Measurements from ENCODE around the gene LHFPL2. TPM values are rescaled to one million over a fixed set of nuclear protein-coding genes. Genes with fewer than 3 reads are reported as not detected.
A peak's percentile ranks its signal among the peaks of the same experiment; 100 is the strongest.

LHFPL2 gene
- total and polyA plus RNA-seq, 9 of the 15 experiments (the other 6 are each of a cell fraction or from before 2014, with no cell fraction given): 1.0 to 6.6 (median 4.6) TPM

DNA sequence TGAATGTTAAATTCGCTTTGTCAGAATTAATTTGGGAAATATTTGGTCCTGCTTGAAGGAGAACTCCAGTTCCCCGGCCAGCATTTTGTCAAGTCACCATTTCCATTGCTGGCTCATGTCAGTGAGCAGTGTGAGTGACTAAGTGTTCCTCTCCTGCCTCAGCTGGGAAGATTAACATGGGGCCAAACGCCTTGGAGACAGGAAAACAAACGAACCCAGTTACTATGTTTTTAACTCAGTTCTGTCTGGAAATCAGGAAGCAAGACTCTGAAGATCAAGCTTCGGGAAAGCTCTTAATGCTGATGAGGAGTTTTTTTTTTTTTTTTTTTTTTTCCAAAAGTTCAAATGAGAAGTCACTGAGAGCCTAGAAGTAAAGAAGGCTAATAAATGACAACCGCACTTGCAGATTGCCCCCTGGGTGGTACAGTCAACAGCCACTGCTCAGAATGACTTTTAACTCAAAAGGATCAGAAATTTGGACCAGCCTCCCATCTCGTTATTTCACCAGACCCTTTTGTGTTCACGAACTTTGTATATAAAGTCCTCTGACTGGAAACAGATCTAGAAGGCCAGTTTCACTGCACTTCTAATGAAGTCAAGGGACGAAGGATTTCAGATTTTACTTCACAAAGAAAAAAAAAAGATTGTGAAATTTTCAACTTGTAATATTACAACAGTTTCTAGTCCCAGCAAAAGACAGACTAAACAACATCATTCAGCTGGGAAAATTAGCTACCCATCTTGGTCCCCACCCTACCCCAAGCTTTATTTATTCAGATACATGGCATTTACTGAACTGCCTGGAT lies 121.3 kb downstream of the LHFPL2 start (continued):
- TF ChIP-seq YY1 (IDR thresholded peaks at IDR 0.05; ENCODE audit: borderline replicate concordance in 1 of 3, control insufficient read depth in 1 of 3, extremely low read depth in 1 of 3, insufficient read depth in 3 of 3, insufficient read length in 1 of 3, insufficient replicate concordance in 2 of 3, low read depth in 1 of 3, low read length in 2 of 3): peak in 1 of 3 experiments; percentile 77
- TF ChIP-seq FOXJ2 (tag; IDR thresholded peaks at IDR 0.05): peak; percentile 100
- TF ChIP-seq, protein P1, sequence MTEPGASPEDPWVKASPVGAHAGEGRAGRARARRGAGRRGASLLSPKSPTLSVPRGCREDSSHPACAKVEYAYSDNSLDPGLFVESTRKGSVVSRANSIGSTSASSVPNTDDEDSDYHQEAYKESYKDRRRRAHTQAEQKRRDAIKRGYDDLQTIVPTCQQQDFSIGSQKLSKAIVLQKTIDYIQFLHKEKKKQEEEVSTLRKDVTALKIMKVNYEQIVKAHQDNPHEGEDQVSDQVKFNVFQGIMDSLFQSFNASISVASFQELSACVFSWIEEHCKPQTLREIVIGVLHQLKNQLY (CRISPR knock-in tag; conservative IDR thresholded peaks at IDR 0.05): no peak
- no peak for TF ChIP-seq NFIX (CRISPR knock-in tag; IDR thresholded peaks at IDR 0.05; ENCODE audit: low read depth)
- TF ChIP-seq ARID2 (IDR thresholded peaks at IDR 0.05): no peak
- TF ChIP-seq HNRNPUL1 (IDR thresholded peaks at IDR 0.05; ENCODE audit: low read length): no peak
- peak; percentile 52; the same call in 1 of the 2 replicates for TF ChIP-seq ATF7 (IDR thresholded peaks at IDR 0.05)
- no peak for TF ChIP-seq SREBF1 (IDR thresholded peaks at IDR 0.05; ENCODE audit: borderline replicate concordance, low read depth, low read length)
- TF ChIP-seq EP400 (IDR thresholded peaks at IDR 0.05): peak; percentile 30; the same call in 1 of the 2 replicates
- TF ChIP-seq STAT5A (IDR thresholded peaks at IDR 0.05; ENCODE audit: borderline replicate concordance, low read length): 0 out of 2 replicates have a peak, but pooled peaks have one; percentile 16
- peak; percentile 81 for TF ChIP-seq SMARCA4 (IDR thresholded peaks at IDR 0.05)
- TF ChIP-seq, protein P2, sequence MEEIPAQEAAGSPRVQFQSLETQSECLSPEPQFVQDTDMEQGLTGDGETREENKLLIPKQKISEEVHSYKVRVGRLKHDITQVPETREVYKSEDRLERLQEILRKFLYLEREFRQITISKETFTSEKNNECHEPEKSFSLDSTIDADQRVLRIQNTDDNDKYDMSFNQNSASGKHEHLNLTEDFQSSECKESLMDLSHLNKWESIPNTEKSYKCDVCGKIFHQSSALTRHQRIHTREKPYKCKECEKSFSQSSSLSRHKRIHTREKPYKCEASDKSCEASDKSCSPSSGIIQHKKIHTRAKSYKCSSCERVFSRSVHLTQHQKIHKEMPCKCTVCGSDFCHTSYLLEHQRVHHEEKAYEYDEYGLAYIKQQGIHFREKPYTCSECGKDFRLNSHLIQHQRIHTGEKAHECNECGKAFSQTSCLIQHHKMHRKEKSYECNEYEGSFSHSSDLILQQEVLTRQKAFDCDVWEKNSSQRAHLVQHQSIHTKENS (CRISPR knock-in tag; IDR thresholded peaks at IDR 0.05): no peak
- TF ChIP-seq NCOA4 (IDR thresholded peaks at IDR 0.05; ENCODE audit: partially characterized antibody): no peak
- peak; percentile 83 for TF ChIP-seq ZNF384 (IDR thresholded peaks at IDR 0.05; ENCODE audit: low read depth, low read length)
- TF ChIP-seq, protein P3, sequence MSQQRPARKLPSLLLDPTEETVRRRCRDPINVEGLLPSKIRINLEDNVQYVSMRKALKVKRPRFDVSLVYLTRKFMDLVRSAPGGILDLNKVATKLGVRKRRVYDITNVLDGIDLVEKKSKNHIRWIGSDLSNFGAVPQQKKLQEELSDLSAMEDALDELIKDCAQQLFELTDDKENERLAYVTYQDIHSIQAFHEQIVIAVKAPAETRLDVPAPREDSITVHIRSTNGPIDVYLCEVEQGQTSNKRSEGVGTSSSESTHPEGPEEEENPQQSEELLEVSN (IDR thresholded peaks at IDR 0.05; ENCODE audit: borderline replicate concordance in 1 of 2, extremely low read depth in 1 of 2, insufficient read depth in 1 of 2, insufficient read length in 1 of 2, low read depth in 1 of 2, low read length in 1 of 2, poor library complexity in 1 of 2, severe bottlenecking in 1 of 2): peak in 1 of 2 experiments; percentile 51
- TF ChIP-seq ZZZ3 (IDR thresholded peaks at IDR 0.05): no peak
- no peak for TF ChIP-seq CEBPG (CRISPR knock-in tag; IDR thresholded peaks at IDR 0.05)
- peak; percentile 7 to 24; a peak in 1 of 4 replicates for TF ChIP-seq CEBPG (tag; conservative IDR thresholded peaks at IDR 0.05 in 1 of 2, IDR thresholded peaks at IDR 0.05 in 1 of 2)
- no peak for TF ChIP-seq CREBBP (IDR thresholded peaks at IDR 0.05; ENCODE audit: low read depth, low read length)

Measured in K562 (cell line).